HAP-1 (cell line): ENCODE measurements around the gene NPIPA1.
"Not testable (repeated sequence)": the region's sequence is repeated elsewhere in the genome, so short reads cannot be mapped to it uniquely, and the experiment has no call there.

Source experiments
- DNase-seq, 2 experiments: peaks; one replicate each; pipeline ENCODE4 v3.0.0-alpha.2; 2016 to 2020; ENCODE audit warnings: low spot score in 2 of 2
- H3K27me3 ChIP-seq: fragments of 250-450 bp; sonication (Bioruptor Pico); 2 replicates; pipeline ENCODE4 v1.5.1; 2020; ENCODE audit warnings: low read depth, mild to moderate bottlenecking, moderate library complexity
- H3K36me3 ChIP-seq: fragments of 250-450 bp; sonication (Bioruptor Pico); replicated peaks from 2 replicates; pipeline ENCODE4 v1.5.1; 2020; ENCODE audit warnings: mild to moderate bottlenecking
- H3K4me1 ChIP-seq: fragments of 250-450 bp; sonication (Bioruptor Pico); 2 replicates; pipeline ENCODE4 v1.5.1; 2020; ENCODE audit warnings: mild to moderate bottlenecking
- H3K4me3 ChIP-seq: fragments of 250-450 bp; sonication (Bioruptor Pico); 2 replicates; pipeline ENCODE4 v1.5.1; 2020; ENCODE audit warnings: mild to moderate bottlenecking, moderate library complexity
- H3K9me3 ChIP-seq: fragments of 250-450 bp; sonication (Bioruptor Pico); 2 replicates; pipeline ENCODE4 v1.5.1; 2020; ENCODE audit warnings: mild to moderate bottlenecking, moderate library complexity
- in situ Hi-C: fragments of 300-500 bp; cut with MboI; formaldehyde crosslinking; loops from 3 replicates; pipeline ENCODE4 v1.14.3; 2020; ENCODE audit warnings: low sequenced_read_pairs, inconsistent platforms, mixed read lengths

Gene NPIPA1

DNA sequence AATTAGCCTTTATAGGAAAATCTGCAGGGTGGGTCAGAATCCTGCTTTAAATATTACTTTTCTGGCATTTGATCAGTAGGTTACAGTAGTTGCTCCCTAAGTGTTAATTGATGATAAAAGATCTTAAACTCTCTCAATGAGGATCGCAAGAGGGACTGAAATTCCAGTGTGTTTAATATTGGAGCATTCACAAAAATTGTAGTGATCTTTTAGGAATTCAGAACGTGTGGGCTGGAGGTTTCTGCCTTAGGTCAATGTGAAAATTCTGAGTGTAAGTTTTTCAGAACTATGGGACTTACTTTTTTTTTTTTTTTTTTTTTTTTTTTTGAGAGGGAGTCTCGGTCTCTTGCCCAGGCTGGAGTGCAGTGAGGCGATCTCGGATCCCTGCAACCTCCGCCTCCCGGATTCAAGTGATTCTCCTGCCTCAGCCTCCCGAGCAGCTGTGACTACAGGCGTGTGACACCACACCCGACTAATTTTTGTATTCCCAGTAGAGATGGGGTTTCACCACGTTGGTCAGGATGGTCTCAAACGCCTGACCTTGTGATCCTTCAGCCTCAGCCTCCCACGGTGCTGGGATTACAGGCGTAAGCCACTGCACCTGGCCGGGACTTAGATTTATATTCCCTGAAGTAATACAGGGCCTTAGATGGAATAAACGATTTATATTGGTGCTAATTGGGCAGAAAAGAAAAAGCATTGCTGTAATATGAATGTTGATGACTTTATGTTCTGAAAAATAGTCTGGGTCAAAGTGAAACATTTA lies 39.9 kb downstream of the NPIPA1 start:
- H3K27me3 ChIP-seq, H3K4me1 ChIP-seq, DNase-seq, H3K9me3 ChIP-seq, in situ Hi-C loops, H3K36me3 ChIP-seq, H3K4me3 ChIP-seq: not testable (repeated sequence)

DNA sequence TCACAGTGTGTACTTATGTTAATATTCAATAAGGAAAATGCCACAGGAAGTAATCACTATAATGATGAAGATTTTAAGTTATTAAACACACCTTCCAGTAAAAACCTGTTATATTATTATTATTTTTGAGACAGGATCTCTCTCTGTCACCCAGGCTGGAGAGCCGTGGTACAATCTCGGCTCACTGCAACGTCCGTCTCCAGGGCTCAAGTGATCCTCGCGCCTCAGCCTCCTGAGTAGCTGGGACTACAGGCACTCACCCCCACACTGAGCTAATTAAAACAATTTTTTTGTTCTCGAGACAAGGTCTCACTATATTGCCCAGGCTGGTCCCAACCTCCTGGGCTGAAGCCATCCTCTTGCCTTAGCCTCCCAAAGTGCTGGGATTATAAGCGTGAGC lies 41.0 kb downstream of the NPIPA1 start:
- H3K27me3 ChIP-seq, H3K36me3 ChIP-seq, DNase-seq, H3K4me1 ChIP-seq, H3K9me3 ChIP-seq, in situ Hi-C loops, H3K4me3 ChIP-seq: not testable (repeated sequence)

DNA sequence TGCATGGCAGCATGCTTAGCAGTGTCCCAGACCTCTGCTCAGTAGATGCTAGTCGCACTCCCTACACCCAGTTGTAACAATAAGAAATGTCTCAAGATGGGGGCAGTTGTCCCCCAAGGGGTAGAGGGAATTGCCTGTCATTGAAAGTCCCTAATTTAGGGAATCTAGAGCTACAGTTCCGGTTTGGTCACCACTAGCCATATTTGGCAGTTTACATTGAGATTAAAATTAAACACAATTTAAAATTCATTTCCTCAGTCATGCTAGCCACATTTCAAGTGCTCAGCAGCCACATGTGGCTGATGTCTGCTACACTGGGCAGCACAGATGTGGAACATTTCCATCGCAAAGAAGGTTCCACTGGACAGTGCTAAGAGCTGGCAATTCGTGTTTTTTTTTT lies 41.7 kb downstream of the NPIPA1 start:
- H3K9me3 ChIP-seq, H3K4me1 ChIP-seq, DNase-seq, H3K36me3 ChIP-seq, H3K4me3 ChIP-seq, in situ Hi-C loops, H3K27me3 ChIP-seq: not testable (repeated sequence)

DNA sequence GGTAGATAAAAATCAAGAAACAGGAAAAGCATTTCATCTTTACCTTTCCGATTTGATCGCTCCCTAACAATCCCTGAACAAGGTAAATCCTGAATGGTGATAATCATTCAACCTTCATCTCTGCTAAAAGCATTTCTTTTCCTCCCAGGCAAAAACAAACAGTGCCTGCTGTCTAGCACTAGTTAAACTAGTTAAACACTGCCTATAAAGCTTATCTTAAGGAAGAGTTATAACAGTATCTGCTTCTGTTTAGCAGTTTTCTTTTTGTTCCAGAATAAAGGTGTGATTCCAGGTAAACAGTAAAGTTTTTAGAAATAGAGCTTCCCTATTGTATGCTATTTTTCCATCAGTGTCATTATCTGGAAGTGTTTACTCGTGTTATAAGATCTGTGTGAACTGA lies 44.0 kb downstream of the NPIPA1 start:
- H3K4me1 ChIP-seq, H3K4me3 ChIP-seq, H3K27me3 ChIP-seq, in situ Hi-C loops, H3K36me3 ChIP-seq, H3K9me3 ChIP-seq, DNase-seq: not testable (repeated sequence)

DNA sequence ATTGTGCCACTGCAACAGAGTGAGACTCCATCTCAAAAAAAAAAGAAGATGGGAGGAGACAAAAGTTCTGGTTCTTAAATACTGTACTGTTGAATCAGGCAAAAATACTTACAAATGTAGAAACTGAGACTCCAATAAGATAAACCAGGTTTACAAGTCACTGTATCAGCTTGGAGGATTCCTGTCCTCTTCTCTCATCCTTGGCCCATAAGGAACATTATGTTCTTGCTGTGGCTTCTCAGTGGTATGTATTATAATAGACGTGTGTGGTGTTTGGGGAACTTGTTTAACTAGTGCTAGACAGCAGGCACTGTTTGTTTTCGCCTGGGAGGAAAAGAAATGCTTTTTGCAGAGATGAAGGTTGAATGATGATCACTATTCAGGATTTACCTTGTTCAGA lies 45.3 kb downstream of the NPIPA1 start:
- H3K27me3 ChIP-seq, H3K4me3 ChIP-seq, DNase-seq, in situ Hi-C loops, H3K4me1 ChIP-seq, H3K36me3 ChIP-seq, H3K9me3 ChIP-seq: not testable (repeated sequence)

DNA sequence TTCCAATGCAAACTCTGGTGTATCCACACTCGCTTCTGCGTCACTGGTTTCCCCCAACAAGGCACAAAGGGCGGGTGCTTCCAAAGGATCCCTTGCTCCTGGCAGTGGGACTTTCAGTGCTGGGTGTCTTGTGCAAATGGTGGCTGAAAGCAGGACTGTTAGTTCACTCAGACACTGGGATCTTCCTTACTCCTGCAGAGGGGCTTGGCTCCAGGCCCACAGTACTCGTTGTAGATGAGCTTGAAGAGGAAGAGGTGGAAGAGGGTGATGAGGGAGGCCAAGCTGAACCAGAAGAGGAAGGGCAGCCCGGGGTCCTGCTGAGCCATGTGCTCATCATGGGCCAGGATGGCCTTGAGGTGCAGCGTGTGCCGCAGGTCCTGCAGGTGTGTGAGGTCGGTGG lies 50.8 kb downstream of the NPIPA1 start:
- DNase-seq, H3K9me3 ChIP-seq, H3K4me1 ChIP-seq, in situ Hi-C loops, H3K36me3 ChIP-seq, H3K4me3 ChIP-seq, H3K27me3 ChIP-seq: not testable (repeated sequence)

DNA sequence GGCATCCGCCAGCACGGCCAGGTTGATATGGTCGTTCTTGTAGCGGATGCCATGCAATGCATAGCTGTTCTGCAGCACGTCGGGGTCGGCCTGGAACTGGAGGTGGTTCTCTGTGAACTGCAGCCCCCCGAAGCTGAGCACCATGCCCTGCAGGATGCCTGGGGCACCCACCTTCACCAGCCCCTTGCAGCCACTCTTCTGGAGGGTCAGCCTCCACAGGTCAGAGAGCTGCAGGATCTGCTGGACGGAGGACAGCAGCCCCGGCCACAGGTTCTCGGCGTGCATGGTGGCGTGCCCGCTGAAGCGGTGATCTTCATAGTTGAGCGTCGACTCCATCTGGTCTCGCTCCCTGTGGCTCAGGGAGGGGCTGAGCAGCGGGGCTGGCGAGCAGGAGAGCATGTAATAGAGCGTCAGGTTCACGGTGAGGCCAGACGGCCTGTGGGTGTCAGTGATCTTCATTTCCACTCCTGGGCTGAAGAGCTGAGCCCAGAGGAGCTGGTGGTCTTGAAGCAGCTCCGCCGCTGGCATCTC lies 51.5 kb downstream of the NPIPA1 start:
- H3K4me1 ChIP-seq, in situ Hi-C loops, H3K4me3 ChIP-seq, DNase-seq, H3K36me3 ChIP-seq, H3K9me3 ChIP-seq, H3K27me3 ChIP-seq: not testable (repeated sequence)

DNA sequence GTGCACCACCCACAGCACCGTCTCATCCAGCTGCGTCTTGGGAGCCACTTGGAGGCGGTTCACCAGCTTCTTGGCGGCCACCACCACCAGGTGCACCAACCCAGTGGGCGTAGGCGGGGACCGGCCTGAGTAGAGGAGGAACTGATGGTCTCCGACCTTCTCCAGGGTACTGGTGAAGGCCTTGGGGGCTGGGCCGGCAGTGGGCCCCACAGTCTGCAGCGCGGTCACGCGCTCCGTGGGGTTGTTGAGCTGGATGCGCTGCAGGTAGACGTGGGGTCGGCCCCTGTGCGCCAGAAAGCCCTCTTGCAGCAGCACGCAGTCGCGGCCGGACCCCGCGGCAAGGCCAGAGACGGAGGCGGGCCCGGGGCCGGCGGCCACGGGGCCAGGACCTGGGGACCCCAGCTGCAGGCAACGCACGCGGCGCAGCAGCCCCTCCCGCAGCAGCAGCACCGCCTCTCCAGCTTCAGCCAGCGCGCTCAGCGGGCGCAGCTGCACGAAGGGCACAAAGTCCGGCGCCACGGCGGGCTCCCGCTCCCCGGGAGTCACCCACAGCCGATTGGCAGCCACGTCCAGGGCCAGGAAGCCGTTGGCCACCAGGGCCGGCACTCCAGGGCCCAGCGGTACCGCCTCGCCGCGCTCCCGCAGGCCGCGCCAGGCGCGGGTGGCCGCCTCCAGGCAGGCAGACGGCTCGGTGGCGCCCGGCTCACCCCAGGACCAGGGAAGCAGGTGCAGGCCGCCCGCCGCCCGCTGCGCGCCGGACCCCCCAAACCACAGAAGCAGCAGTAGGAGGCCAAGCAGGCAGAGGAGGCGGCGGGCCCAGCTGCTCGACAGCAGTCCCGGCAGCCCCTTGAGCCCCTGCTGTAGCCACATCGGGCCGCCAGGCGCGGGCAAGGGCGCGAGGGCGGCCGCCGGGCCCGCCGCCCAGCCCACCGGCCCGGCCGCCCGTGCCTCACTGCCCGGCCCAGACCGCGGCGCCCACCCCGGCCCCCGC lies 52.3 kb downstream of the NPIPA1 start:
- H3K4me3 ChIP-seq, H3K27me3 ChIP-seq, in situ Hi-C loops, H3K9me3 ChIP-seq, H3K4me1 ChIP-seq, H3K36me3 ChIP-seq, DNase-seq: not testable (repeated sequence)

DNA sequence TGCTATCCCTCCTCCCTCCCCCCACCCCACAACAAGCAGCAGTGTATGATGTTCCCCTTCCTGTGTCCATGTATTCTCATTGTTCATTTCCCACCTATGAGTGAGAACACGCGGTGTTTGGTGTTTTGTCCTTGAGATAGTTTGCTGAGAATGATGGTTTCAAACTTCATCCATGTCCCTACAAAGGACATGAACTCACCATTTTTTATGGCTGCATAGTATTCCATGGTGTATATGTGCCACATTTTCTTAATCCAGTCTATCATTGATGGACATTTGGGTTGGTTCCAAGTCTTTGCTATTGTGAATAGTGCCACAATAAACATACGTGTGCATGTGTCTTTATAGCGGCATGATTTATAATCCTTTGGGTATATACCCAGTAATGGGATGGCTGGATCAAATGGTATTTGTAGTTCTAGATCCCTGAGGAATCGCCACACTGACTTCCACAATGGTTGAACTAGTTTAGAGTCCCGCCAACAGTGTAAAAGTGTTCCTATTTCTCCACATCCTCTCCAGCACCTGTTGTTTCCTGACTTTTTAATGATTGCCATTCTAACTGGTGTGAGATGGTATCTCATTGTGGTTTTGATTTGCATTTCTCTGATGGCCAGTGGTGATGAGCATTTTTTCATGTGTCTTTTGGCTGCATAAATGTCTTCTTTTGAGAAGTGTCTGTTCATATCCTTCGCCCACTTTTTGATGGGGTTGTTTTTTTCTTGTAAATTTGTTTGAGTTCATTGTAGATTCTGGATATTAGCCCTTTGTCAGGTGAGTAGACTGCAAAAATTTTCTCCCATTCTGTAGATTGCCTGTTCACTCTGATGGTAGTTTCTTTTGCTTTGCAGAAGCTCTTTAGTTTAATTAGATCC lies 56.3 kb downstream of the NPIPA1 start:
- DNase-seq, H3K27me3 ChIP-seq, H3K4me1 ChIP-seq, in situ Hi-C loops, H3K4me3 ChIP-seq, H3K9me3 ChIP-seq, H3K36me3 ChIP-seq: not testable (repeated sequence)

DNA sequence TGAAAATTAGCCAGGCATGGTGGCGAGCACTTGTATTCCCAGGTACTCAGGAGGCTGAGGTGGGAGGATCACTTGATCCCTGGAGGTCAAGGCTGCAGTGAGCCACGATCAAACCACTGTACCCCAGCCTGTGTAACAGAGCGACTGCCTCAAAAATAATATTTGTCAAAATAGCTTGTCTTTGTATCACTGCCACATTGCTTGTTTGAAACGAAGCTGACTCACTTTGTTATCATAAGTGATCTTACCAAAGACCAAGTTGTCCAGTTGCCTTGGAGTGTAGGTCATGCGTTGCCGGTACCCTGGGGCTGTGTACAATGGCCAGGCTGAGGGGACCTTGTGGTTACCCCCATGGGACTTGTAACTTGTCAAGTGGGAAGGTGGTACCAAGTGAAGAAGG lies 59.5 kb downstream of the NPIPA1 start:
- DNase-seq, H3K27me3 ChIP-seq, H3K36me3 ChIP-seq, H3K4me3 ChIP-seq, in situ Hi-C loops, H3K9me3 ChIP-seq, H3K4me1 ChIP-seq: not testable (repeated sequence)

DNA sequence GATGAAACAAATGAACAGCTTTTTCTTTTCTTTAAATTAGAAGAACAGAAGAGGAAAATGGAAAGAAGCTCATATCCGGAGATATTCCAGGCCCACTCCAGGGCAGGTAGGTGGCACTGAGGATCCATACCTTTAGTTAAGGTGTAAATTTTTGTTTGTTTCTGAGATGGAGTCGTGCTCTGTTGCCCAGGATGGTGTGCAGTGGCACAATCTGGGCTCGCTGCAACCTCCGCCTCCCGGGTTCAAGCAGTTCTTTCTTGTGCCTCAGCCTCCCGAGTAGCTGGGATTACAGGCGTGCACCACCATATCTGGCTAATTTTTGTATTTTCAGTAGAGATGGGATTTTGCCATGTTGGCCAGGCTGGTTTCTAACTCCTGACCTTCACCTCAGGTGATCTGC lies 61.1 kb downstream of the NPIPA1 start:
- H3K9me3 ChIP-seq, in situ Hi-C loops, H3K27me3 ChIP-seq: not testable (repeated sequence)

DNA sequence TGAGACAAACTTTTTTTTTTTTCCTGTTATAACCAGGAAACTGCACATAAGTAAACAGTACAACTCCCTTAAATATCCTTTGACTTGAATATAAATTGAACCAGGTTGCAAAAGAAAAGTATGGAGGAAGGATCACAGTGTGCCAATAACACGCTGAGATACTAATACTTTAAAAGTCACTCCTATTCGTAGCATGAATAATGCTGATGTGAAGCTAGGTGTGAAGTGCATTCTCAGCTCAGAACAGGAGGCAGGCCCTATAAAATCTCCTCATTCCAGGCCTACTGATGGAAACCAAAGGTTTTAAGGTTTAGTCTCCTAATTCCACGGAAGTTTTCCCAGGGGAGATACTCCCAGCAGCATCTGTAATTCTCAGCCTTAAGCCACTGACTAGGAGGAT lies 62.6 kb downstream of the NPIPA1 start:
- H3K4me3 ChIP-seq, H3K36me3 ChIP-seq, H3K27me3 ChIP-seq, DNase-seq, H3K9me3 ChIP-seq, in situ Hi-C loops, H3K4me1 ChIP-seq: not testable (repeated sequence)

More for the DNA sequence above, 61.1 kb downstream of the NPIPA1 start:
- not testable (repeated sequence) for H3K36me3 ChIP-seq, H3K4me1 ChIP-seq, H3K4me3 ChIP-seq, DNase-seq
